HG02678 (cell line): ENCODE data around the gene ARF1.

Experiments
- ATAC-seq: cut with Tn5 transposase; IDR thresholded peaks from one replicate; pipeline ENCODE4 v1.9.1; 2021; ENCODE audit warnings: mild to moderate bottlenecking, moderate library complexity; ENCODE audit not compliant: unreplicated experiment

Gene ARF1

GRCh38 chr1:228082214-228082917, at the start of gene ARF1:
ARF1 (plus strand) TSS chr1:228082708; CDS start chr1:228097115, 14,407 bp downstream.
- ATAC-seq, result peak; percentile 78

GRCh38 chr1:228033376-228033775, 49.1 kb upstream of the ARF1 start:
- no peak for ATAC-seq

- no peak for ATAC-seq
Observed at GRCh38 chr1:228034954-228035837, 47.3 kb upstream of the ARF1 start.

GRCh38 chr1:228035844-228036243, 46.7 kb upstream of the ARF1 start:
- ATAC-seq, result no peak

- no peak for ATAC-seq
Observed at GRCh38 chr1:228036701-228037231, 45.7 kb upstream of the ARF1 start.

GRCh38 chr1:228037401-228038386, 44.8 kb upstream of the ARF1 start:
- peak; percentile 90 for ATAC-seq

GRCh38 chr1:228038387-228039005, 44.0 kb upstream of the ARF1 start:
- no peak for ATAC-seq

GRCh38 chr1:228039006-228039903, 43.3 kb upstream of the ARF1 start:
- ATAC-seq, result no peak

- no peak for ATAC-seq
Observed at GRCh38 chr1:228039986-228040385, 42.5 kb upstream of the ARF1 start.

- ATAC-seq, result no peak
Observed at GRCh38 chr1:228041316-228041715, 41.2 kb upstream of the ARF1 start.

- ATAC-seq, result no peak
Observed at GRCh38 chr1:228042508-228042907, 40.0 kb upstream of the ARF1 start.

GRCh38 chr1:228043281-228043848, 39.1 kb upstream of the ARF1 start:
- no peak for ATAC-seq

- ATAC-seq, result no peak
Observed at GRCh38 chr1:228044961-228045360, 37.5 kb upstream of the ARF1 start.

- ATAC-seq, result no peak
Observed at GRCh38 chr1:228045405-228045804, 37.1 kb upstream of the ARF1 start.

- ATAC-seq, result no peak
Observed at GRCh38 chr1:228045871-228046270, 36.6 kb upstream of the ARF1 start.

GRCh38 chr1:228046421-228047182, 35.9 kb upstream of the ARF1 start:
- no peak for ATAC-seq

GRCh38 chr1:228047183-228047466, 35.4 kb upstream of the ARF1 start:
- no peak for ATAC-seq

GRCh38 chr1:228048120-228048519, 34.4 kb upstream of the ARF1 start:
- ATAC-seq, result no peak
